GM12875 (cell line): Measurements from ENCODE around the gene PRDM5.

ENCODE experiments used
- H3K4me3 ChIP-seq: one replicate; pipeline ENCODE4 v1.5.1; 2011; ENCODE audit warnings: low read depth, low read length, control low read depth
- TF ChIP-seq, protein P1 (sequence below): IDR thresholded peaks from 2 replicates; pipeline ENCODE4 v1.5.1; 2011; ENCODE audit warnings: low read depth, mild to moderate bottlenecking, control low read depth, inconsistent platforms, low read length, moderate library complexity, borderline replicate concordance; ENCODE audit not compliant: insufficient read depth

The PRDM5 gene

DNA sequence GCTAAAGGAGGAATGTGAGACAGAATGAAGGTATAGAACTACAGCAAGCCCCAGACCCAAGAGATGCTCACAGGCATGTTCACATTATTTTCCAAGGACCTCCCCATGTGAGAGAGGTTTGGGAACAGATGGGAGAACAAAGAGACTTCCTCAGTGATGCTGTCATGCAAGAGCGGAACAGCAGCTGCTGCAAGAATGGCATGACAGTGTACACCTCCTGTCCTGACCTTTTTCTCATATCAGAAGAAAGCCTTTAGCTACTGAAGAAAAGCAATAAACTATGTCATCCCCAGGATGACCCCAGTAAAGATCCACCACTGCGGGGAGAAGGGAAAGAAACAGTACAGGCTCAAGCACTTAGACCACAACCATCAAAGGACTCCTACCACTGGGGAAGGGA, 7.2 kb downstream of the PRDM5 start:
- TF ChIP-seq, protein P1, sequence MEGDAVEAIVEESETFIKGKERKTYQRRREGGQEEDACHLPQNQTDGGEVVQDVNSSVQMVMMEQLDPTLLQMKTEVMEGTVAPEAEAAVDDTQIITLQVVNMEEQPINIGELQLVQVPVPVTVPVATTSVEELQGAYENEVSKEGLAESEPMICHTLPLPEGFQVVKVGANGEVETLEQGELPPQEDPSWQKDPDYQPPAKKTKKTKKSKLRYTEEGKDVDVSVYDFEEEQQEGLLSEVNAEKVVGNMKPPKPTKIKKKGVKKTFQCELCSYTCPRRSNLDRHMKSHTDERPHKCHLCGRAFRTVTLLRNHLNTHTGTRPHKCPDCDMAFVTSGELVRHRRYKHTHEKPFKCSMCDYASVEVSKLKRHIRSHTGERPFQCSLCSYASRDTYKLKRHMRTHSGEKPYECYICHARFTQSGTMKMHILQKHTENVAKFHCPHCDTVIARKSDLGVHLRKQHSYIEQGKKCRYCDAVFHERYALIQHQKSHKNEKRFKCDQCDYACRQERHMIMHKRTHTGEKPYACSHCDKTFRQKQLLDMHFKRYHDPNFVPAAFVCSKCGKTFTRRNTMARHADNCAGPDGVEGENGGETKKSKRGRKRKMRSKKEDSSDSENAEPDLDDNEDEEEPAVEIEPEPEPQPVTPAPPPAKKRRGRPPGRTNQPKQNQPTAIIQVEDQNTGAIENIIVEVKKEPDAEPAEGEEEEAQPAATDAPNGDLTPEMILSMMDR: no peak
- H3K4me3 ChIP-seq: no peak overlapping the region

DNA sequence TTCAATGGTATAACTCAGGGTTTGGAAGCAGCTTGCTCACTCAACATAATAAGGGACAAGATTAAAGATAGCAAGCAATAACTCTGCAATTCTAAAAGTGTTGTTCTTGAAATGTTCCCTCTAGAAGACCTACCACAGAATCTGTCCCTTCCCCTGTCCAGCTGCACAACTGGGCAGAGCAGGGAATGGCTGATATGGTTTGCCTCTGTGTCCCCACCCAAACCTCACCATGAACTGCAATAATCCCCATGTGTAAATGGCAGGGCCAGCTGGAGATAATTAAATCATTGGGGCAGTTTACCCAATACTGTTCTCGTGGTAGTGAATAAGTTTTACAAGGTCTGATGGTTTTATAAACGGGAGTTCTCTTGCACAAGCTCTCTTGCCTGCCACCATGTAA, 19.1 kb downstream of the PRDM5 start:
- TF ChIP-seq, protein P1: no peak
- no peak overlapping the region for H3K4me3 ChIP-seq

DNA sequence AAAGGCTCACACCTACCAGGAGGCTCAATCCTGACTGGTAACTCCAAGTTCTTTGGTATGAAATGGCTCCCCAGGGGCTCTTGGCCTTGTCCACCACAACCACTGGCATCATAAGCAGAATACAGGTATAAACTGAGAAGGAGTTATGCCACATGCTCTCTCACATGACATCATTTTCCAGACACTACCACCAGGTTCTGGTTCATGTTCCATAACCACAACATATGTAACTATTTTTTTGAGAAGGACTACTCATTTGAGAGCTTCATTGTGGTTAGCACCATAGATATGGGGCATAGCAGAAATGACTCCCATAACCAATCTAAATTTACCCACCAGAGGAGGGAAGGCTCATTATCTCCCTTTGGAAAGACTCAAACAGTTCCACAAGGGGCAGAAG, 19.6 kb downstream of the PRDM5 start:
- H3K4me3 ChIP-seq: no peak overlapping the region
- TF ChIP-seq, protein P1: no peak

- TF ChIP-seq, protein P1: no peak
- H3K4me3 ChIP-seq: no peak overlapping the region
These were observed 20.8 kb downstream of the PRDM5 start for GRCh38 chr4:120901731-120902130.

GRCh38 chr4:120897981-120898719, 24.4 kb downstream of the PRDM5 start:
- TF ChIP-seq, protein P1: no peak
- H3K4me3 ChIP-seq: no peak overlapping the region

DNA sequence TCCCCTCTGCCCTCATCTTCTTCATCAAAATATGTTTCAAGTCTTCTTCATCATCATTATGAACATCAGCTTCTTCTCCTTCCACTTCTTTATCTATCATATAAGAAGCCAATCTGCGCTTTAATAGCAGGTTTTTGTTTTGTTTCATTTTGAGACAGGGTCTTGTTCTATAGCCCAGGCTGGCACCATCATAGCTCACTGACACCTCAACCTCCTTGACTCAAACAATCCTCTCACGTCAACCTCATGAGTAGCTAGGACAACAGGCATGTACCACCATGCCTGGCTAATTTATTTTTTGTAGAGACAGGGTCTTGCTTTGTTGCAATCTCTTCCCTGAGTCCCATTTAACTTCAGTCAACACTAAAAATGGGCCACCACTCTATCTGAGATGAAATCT, 27.0 kb downstream of the PRDM5 start:
- no peak overlapping the region for H3K4me3 ChIP-seq
- TF ChIP-seq, protein P1: no peak

DNA sequence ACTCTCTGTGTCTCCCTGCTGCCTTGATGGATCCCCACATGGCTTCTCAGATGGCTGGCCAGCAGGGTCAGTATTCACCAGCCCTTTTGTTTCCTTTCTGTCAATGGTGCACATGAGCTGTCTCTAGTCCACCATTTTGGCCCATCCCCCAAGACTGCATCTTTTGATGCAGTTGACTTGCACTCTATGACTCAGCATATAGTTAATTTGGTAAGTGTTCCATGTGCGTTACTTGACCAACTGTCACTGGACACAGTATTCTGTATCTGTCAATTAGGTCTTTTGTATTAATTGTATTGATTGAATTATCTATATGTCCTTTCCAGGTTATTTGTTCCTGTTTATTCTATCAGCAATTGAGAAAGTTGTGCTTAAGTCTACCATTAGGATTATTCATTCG, 29.2 kb downstream of the PRDM5 start:
- H3K4me3 ChIP-seq: no peak overlapping the region
- TF ChIP-seq, protein P1: no peak
